GM12891 (cell line): ENCODE data around the gene FAM20C.

ENCODE experiments used
- PAX5 ChIP-seq: IDR thresholded peaks from 2 replicates; pipeline ENCODE4 v1.6.1; 2011; ENCODE audit warnings: low read length, moderate library complexity, mild to moderate bottlenecking; ENCODE audit not compliant: insufficient read depth, severe bottlenecking
- POLR2A ChIP-seq: IDR thresholded peaks from 2 replicates; pipeline ENCODE4 v1.6.1; 2011; ENCODE audit warnings: low read depth, low read length, control low read depth
- POLR2AphosphoS5 ChIP-seq: IDR thresholded peaks from 2 replicates; pipeline ENCODE4 v1.6.1; 2011; ENCODE audit warnings: low read depth, low read length, control low read depth
- SPI1 ChIP-seq: IDR thresholded peaks from 2 replicates; pipeline ENCODE4 v1.6.1; 2011; ENCODE audit warnings: low read depth, low read length, control low read depth
- TAF1 ChIP-seq: IDR thresholded peaks from 2 replicates; pipeline ENCODE4 v1.6.1; 2011; ENCODE audit warnings: low read depth, low read length, control low read depth

- TF ChIP-seq POLR2AphosphoS5 = no peak
- TF ChIP-seq POLR2A = no peak
- no peak for TF ChIP-seq SPI1
- no peak for TF ChIP-seq PAX5
- no peak for TF ChIP-seq TAF1
Observed at GRCh38 chr7:247636-248035, 55.3 kb downstream of the FAM20C start.
